Small intestine (tissue), 7 donors: ENCODE data around the gene ATP8B3. TPM values are rescaled to one million over a fixed set of nuclear protein-coding genes. Genes with fewer than 3 reads are reported as not detected.

Experiments
- DNase-seq, 2 donors: peaks; one replicate each; pipeline versions ENCODE4 v3.0.0 to v3.0.0-alpha.2; 2013
- FAIRE-seq: peaks from 2 replicates; lab custom pipeline; 2012; peaks lifted over from hg19 to GRCh38; lab: Jason Lieb, UNC
- H3K27ac ChIP-seq, 3 donors: one replicate each; pipeline ENCODE4 v1.5.1; 2013; ENCODE audit warnings: low read length in 2 of 3, mild to moderate bottlenecking in 2 of 3, control low read depth in 1 of 3, inconsistent platforms in 1 of 3, low read depth in 1 of 3, moderate library complexity in 1 of 3
- H3K27me3 ChIP-seq, 3 donors: one replicate each; pipeline ENCODE4 v1.6.1; 2013; ENCODE audit warnings: low read length in 3 of 3, inconsistent platforms in 1 of 3; ENCODE audit not compliant: control insufficient read depth in 3 of 3, insufficient read depth in 3 of 3
- H3K36me3 ChIP-seq, 3 donors: one replicate each; pipeline ENCODE4 v1.6.1; 2013; ENCODE audit warnings: low read length in 3 of 3, inconsistent platforms in 1 of 3, low read depth in 1 of 3, mild to moderate bottlenecking in 1 of 3, moderate library complexity in 1 of 3; ENCODE audit not compliant: control insufficient read depth in 3 of 3, insufficient read depth in 2 of 3
- H3K4me1 ChIP-seq, 3 donors: one replicate each; pipeline ENCODE4 v1.6.1; 2013; ENCODE audit warnings: low read length in 2 of 3, inconsistent platforms in 1 of 3, low read depth in 1 of 3, mild to moderate bottlenecking in 1 of 3, moderate library complexity in 1 of 3; ENCODE audit not compliant: control insufficient read depth in 3 of 3, insufficient read depth in 2 of 3
- H3K4me3 ChIP-seq, 3 donors: one replicate each; pipeline ENCODE4 v1.5.1; 2013; ENCODE audit warnings: low read length in 3 of 3, control low read depth in 1 of 3, inconsistent platforms in 1 of 3, low read depth in 1 of 3, mild to moderate bottlenecking in 1 of 3, moderate library complexity in 1 of 3
- H3K9me3 ChIP-seq, 2 donors: one replicate each; pipeline ENCODE4 v1.6.1; 2013; ENCODE audit warnings: low read depth in 1 of 2, low read length in 1 of 2; ENCODE audit not compliant: control insufficient read depth in 2 of 2, insufficient read depth in 1 of 2
- WGBS, 3 donors: extraction: QIAGEN DNeasy Blood & Tissue Kit; methylation state at CpG; one replicate each; pipeline ENCODE4 v1.1.7; 2013; 5-methylcytosine and 5-hydroxymethylcytosine counted together
- polyA plus RNA-seq, 4 donors: library from polyadenylated mRNA; stranded (reverse) in 3 of 4; unstranded in 1 of 4; fragments of 200-250 nt in 3 of 4; fragments of 120-200 nt in 1 of 4; gene quantifications; one replicate each; pipeline versions ENCODE4 v1.2.1 to v1.2.3, GENCODE V29; 2013
- donor health status: healthy with polysubstance abuse.
- donor health status: control.
- donor health status: control.
- donor health status: Bipolar disorder and iron deficiency.
- donor health status: healthy.

Gene ATP8B3
- polyA plus RNA-seq, 4 donors = 0.45 to 0.52 (median 0.47) TPM; not detected in 1

DNA sequence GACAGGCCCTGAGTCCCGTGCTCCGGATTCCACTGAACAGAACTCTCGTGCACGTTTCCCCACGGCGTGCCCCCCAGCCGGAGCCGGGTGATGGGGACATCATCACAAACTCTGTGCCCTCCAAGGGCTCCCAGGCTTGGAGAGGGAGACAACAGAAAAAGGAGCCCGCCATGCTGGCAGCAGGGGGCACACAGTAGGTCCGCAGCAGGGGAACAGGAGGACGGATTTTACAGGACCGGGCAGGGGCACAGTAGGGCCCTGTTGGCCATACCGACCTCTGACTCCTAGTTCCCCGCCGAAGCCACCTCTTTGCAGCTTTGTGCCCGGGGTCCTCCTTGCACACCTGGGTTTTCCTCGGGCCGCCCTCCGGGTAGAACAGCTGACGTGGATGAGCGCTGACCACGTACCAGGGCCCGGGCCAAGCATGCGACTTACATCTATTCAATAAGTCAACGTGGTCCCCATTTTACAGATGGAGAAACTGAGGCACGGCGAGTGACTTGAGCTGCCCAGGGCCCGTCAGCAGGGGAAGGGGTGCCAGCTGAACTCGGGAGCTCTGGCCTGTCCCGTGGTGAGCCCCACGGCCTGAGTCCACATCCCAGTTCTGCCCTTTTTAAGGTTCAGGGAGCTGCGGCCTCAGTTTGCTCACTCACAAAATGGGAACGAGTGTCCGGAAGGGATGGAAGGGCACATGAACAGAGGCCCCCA is 68.9 kb downstream of the ATP8B3 start:
- WGBS, 3 donors = 80 to 84% (median 83%) methylated on average over 34 of the region's 34 CpGs
- peaks cover 0 to 71% (median 19%) of the 10 kb centered on the region in 3 donors for H3K27me3 ChIP-seq
- peaks cover 0 to 12% of the 10 kb centered on the region in 2 donors for H3K9me3 ChIP-seq
- no peak overlapping the region for H3K4me3 ChIP-seq
- DNase-seq = no peak
- H3K36me3 ChIP-seq = no peaks in the 10 kb centered on the region
- peaks cover 0 to 2% (median 0%) of the 10 kb centered on the region in 3 donors for H3K4me1 ChIP-seq
- FAIRE-seq = no peak
- H3K27ac ChIP-seq = no peak overlapping the region

GRCh38 chr19:1739960-1740629 is 72.0 kb downstream of the ATP8B3 start:
- DNase-seq (no peak), FAIRE-seq (no peak)
- Histone ChIP-seq H3K4me1 (no peaks in the 10 kb centered on the region), H3K36me3 (no peaks in the 10 kb centered on the region), H3K4me3 (no peak overlapping the region), H3K27ac (no peak overlapping the region), H3K9me3 (peaks cover 0 to 9% of the 10 kb centered on the region in 2 donors), H3K27me3 (peaks cover 4 to 64% (median 10%) of the 10 kb centered on the region in 3 donors)
- WGBS, 3 donors = 91 to 96% (median 92%) methylated on average over 11 of the region's 11 CpGs

DNA sequence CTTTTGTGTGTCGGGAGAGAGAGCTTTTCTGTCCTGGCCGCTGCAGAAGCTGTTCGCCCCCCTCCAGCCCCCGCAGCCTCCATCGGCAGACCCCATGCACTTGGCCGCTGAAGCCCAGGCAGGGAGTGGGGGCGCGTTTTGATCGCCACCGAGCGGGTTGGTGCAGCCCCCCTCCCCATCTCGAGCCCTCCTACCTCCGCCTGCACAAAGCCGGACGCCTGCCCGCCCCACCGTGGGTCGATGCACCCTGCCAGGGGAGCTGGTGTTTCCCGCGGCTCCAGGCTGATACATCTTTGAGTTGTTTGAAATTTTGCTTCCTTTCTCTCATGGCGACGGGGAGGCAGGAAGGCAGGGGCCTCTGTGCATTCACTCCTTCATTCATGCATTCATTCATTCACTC is 75.1 kb downstream of the ATP8B3 start:
- no peak overlapping the region for H3K4me3 ChIP-seq
- H3K9me3 ChIP-seq = peaks cover 0 to 9% of the 10 kb centered on the region in 2 donors
- WGBS, 3 donors = 25 to 42% (median 31%) methylated on average over 17 to 22 of the region's 22 CpGs
- DNase-seq (no peak), FAIRE-seq (no peak)
- H3K4me1 ChIP-seq = no peaks in the 10 kb centered on the region
- H3K27ac ChIP-seq = no peak overlapping the region
- no peaks in the 10 kb centered on the region for H3K36me3 ChIP-seq
- H3K27me3 ChIP-seq = peaks cover 4 to 64% (median 16%) of the 10 kb centered on the region in 3 donors

DNA sequence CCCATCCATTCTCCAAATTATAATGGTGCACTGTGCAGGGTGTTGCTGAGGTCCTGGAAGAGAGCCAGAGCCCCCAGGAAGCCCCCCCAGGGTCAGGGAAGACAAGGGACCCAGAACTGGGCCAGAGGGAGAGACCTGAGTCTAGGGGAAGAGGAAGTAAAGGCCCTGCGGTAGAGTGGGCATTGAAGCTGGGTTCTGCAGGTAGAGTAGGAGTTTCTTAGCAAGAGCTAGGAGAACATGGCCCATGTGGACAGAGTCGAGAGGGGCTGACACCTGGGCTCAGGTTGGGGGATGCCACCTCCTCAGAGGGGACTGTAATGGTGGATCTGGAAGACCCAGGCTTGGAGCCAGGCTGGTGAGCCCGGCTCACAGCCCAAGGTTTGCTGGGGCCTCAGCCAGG is 75.8 kb downstream of the ATP8B3 start:
- H3K4me3 ChIP-seq = no peak overlapping the region
- no peaks in the 10 kb centered on the region for H3K36me3 ChIP-seq
- DNase-seq (no peak), FAIRE-seq (no peak)
- no peak overlapping the region for H3K27ac ChIP-seq
- 51 to 68% (median 65%) methylated on average over 3 of the region's 3 CpGs for WGBS, 3 donors
- no peaks in the 10 kb centered on the region for H3K4me1 ChIP-seq
- H3K27me3 ChIP-seq = peaks cover 4 to 61% (median 15%) of the 10 kb centered on the region in 3 donors
- H3K9me3 ChIP-seq = peaks cover 0 to 9% of the 10 kb centered on the region in 2 donors

DNA sequence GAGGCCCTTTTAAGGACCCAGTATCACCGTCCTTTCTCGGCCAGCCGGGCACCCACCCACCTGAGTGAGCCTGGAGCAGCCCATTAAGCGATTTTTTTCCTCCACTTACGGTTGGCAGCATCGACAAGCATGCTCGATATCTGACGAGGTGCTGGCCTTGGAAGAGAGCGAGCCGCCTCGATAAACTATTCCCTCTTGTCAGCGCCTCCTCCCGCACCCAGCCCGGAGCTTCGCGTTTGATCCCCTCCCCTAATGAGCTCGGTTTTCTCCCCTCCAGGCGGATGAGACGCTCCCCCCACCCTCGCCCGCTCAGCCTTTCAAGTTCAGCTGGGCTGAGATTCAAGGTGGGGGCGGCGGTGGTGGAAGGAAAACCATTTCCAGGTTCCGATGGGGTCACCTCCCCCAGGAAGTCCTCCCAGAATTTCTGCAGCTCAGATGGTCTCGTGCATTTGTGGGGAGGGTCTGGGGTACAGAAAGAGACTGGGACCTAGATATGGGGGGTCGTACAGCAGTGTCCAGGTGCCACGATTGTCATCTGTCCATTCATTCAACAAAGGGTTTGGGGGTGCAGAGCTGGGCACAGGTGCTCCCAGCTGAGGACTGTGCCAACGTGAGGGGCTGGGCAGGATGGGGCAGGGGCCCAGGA is 77.6 kb downstream of the ATP8B3 start:
- H3K4me1 ChIP-seq = no peaks in the 10 kb centered on the region
- DNase-seq = no peak
- WGBS, 3 donors = 15 to 23% (median 21%) methylated on average over 28 of the region's 28 CpGs
- peaks cover 4 to 65% (median 15%) of the 10 kb centered on the region in 3 donors for H3K27me3 ChIP-seq
- no peaks in the 10 kb centered on the region for H3K36me3 ChIP-seq
- no peak for FAIRE-seq
- H3K9me3 ChIP-seq = no peaks in the 10 kb centered on the region
- no peak overlapping the region for H3K27ac ChIP-seq
- no peak overlapping the region for H3K4me3 ChIP-seq

Other genes with a start within 250 kb of the ATP8B3 start
- gene MEX3D, start 244.0 kb downstream of the ATP8B3 start, polyA plus RNA-seq = 10 to 100 TPM in 2 of 4 donors, 1 to 10 TPM in 2; 4.1 to 14.8 (median 8.7) TPM
- 100 to 1,000 TPM in 1 of 4 donors, 10 to 100 TPM in 3; 48.3 to 112 (median 69.9) TPM for gene MBD3, start 219.4 kb downstream of the ATP8B3 start, polyA plus RNA-seq
- 100 to 1,000 TPM; 115 to 283 (median 212) TPM for gene UQCR11, start 206.8 kb downstream of the ATP8B3 start, polyA plus RNA-seq
- 10 to 100 TPM; 43.2 to 68.9 (median 52.7) TPM for gene TCF3, start 159.7 kb downstream of the ATP8B3 start, polyA plus RNA-seq
- gene ONECUT3, start 58.8 kb downstream of the ATP8B3 start, polyA plus RNA-seq = under 1 TPM; under 0.01 to 0.46 (median 0.15) TPM
- 10 to 100 TPM; 18.4 to 31.8 (median 23.6) TPM for gene REXO1, start 36.2 kb upstream of the ATP8B3 start, polyA plus RNA-seq
- gene KLF16, start 51.3 kb upstream of the ATP8B3 start, polyA plus RNA-seq = 10 to 100 TPM in 3 of 4 donors, 1 to 10 TPM in 1; 7.8 to 18.6 (median 14.0) TPM
- gene ABHD17A, start 73.2 kb upstream of the ATP8B3 start, polyA plus RNA-seq = 10 to 100 TPM; 49.1 to 79.6 (median 62.0) TPM
- 10 to 100 TPM in 3 of 4 donors, 1 to 10 TPM in 1; 4.7 to 38.1 (median 23.1) TPM for gene ADAT3, start 93.1 kb upstream of the ATP8B3 start, polyA plus RNA-seq
- 10 to 100 TPM; 31.3 to 39.4 (median 36.0) TPM for gene SCAMP4, start 93.1 kb upstream of the ATP8B3 start, polyA plus RNA-seq
- 10 to 100 TPM; 31.3 to 52.8 (median 42.0) TPM for gene CSNK1G2, start 128.9 kb upstream of the ATP8B3 start, polyA plus RNA-seq
- gene BTBD2, start 203.4 kb upstream of the ATP8B3 start, polyA plus RNA-seq = 100 to 1,000 TPM in 1 of 4 donors, 10 to 100 TPM in 3; 32.7 to 101 (median 53.0) TPM
- 100 to 1,000 TPM in 1 of 4 donors, 10 to 100 TPM in 3; 47.6 to 101 (median 88.9) TPM for gene MKNK2, start 239.0 kb upstream of the ATP8B3 start, polyA plus RNA-seq